Urothelium cell line (cell line): ENCODE results near the gene RREB1.

Experiments used
- DNase-seq: peaks from one replicate; pipeline ENCODE4 v3.0.0; 2011; ENCODE audit warnings: low spot score, mixed read lengths
- FAIRE-seq: peaks from 2 replicates; lab custom pipeline; 2011; peaks lifted over from hg19 to GRCh38; lab: Jason Lieb, UNC

Gene RREB1

GRCh38 chr6:7189101-7189758, 81.5 kb downstream of the RREB1 start:
- FAIRE-seq, result no peak
- DNase-seq, result no peak

- FAIRE-seq, result no peak
- no peak for DNase-seq
Measured at GRCh38 chr6:7190791-7191190, 83.0 kb downstream of the RREB1 start.

GRCh38 chr6:7193122-7193521, 85.4 kb downstream of the RREB1 start:
- DNase-seq (no peak), FAIRE-seq (no peak)

GRCh38 chr6:7194657-7195056, 86.9 kb downstream of the RREB1 start:
- DNase-seq (no peak), FAIRE-seq (no peak)

- FAIRE-seq (no peak), DNase-seq (no peak)
Measured at GRCh38 chr6:7195339-7196018, 87.7 kb downstream of the RREB1 start.

- FAIRE-seq (no peak), DNase-seq (no peak)
Measured at GRCh38 chr6:7196019-7196402, 88.2 kb downstream of the RREB1 start.

- FAIRE-seq (no peak), DNase-seq (no peak)
Measured at GRCh38 chr6:7196685-7197283, 89.0 kb downstream of the RREB1 start.

- DNase-seq (no peak), FAIRE-seq (no peak)
Measured at GRCh38 chr6:7197747-7198146, 90.0 kb downstream of the RREB1 start.

GRCh38 chr6:7198833-7199800, 91.4 kb downstream of the RREB1 start:
- FAIRE-seq (no peak), DNase-seq (no peak)

- DNase-seq (no peak), FAIRE-seq (no peak)
Measured at GRCh38 chr6:7200598-7201443, 93.1 kb downstream of the RREB1 start.

- DNase-seq (no peak), FAIRE-seq (no peak)
Measured at GRCh38 chr6:7201444-7201731, 93.6 kb downstream of the RREB1 start.

- FAIRE-seq, result no peak
- no peak for DNase-seq
Measured at GRCh38 chr6:7201732-7202541, 94.2 kb downstream of the RREB1 start.

- no peak for FAIRE-seq
- no peak for DNase-seq
Measured at GRCh38 chr6:7202950-7203349, 95.2 kb downstream of the RREB1 start.

GRCh38 chr6:7203939-7204338, 96.2 kb downstream of the RREB1 start:
- FAIRE-seq (no peak), DNase-seq (no peak)

- FAIRE-seq, result no peak
- DNase-seq, result no peak
Measured at GRCh38 chr6:7204726-7205125, 97.0 kb downstream of the RREB1 start.

GRCh38 chr6:7207720-7208119, 100.0 kb downstream of the RREB1 start:
- DNase-seq (no peak), FAIRE-seq (no peak)

GRCh38 chr6:7213416-7213815, 105.7 kb downstream of the RREB1 start:
- FAIRE-seq (no peak), DNase-seq (no peak)

GRCh38 chr6:7214468-7214867, 106.7 kb downstream of the RREB1 start:
- DNase-seq, result no peak
- no peak for FAIRE-seq

GRCh38 chr6:7215131-7215530, 107.4 kb downstream of the RREB1 start:
- no peak for DNase-seq
- FAIRE-seq, result no peak

- DNase-seq (no peak), FAIRE-seq (no peak)
Measured at GRCh38 chr6:7215798-7216231, 108.1 kb downstream of the RREB1 start.
